HEK293 (cell line): Measurements from ENCODE around the gene TYRO3.
A peak's percentile ranks its signal among the peaks of the same experiment; 100 is the strongest.

ENCODE experiments used
- CTCF ChIA-PET: fragments of 350-600 bp; formaldehyde crosslinking; extraction: SDS; loops from one replicate; lab custom pipeline; 2021; ENCODE audit warnings: antibody characterized with exemption; lab: Yijun Ruan, JAX
- POLR2A ChIA-PET: fragments of 300-600 bp; formaldehyde crosslinking; extraction: SDS; loops from one replicate; lab custom pipeline; 2020; ENCODE audit warnings: antibody characterized with exemption, inconsistent platforms; lab: Yijun Ruan, JAX
- H3K27ac ChIP-seq: fragments of 200-500 bp; sonication (Bioruptor generic); 2 replicates; pipeline ENCODE4 v1.5.1; 2014; ENCODE audit warnings: low read depth, low read length, control low read depth, inconsistent platforms; ENCODE audit errors: extremely low read depth
- H3K36me3 ChIP-seq, 2 experiments: fragments of 200-500 bp in 1 of 2; sonication (Bioruptor generic) in 1 of 2; 1 replicate in 1 of 2; 2 replicates in 1 of 2; pipeline ENCODE4 v1.5.1; 2014 to 2017; ENCODE audit warnings: inconsistent platforms in 2 of 2, low read length in 2 of 2; ENCODE audit not compliant: control insufficient read depth in 2 of 2, insufficient read depth in 1 of 2
- H3K4me1 ChIP-seq: fragments of 200-500 bp; sonication (Bioruptor generic); 2 replicates; pipeline ENCODE4 v1.5.1; 2014; ENCODE audit warnings: mild to moderate bottlenecking, low read length, inconsistent platforms; ENCODE audit not compliant: control insufficient read depth, insufficient read depth
- H3K4me3 ChIP-seq: 2 replicates; pipeline ENCODE4 v1.5.1; 2011; ENCODE audit warnings: low read depth, mild to moderate bottlenecking, control low read depth, low read length, moderate library complexity
- H3K9me3 ChIP-seq: fragments of 200-500 bp; sonication (Bioruptor generic); 2 replicates; pipeline ENCODE4 v1.5.1; 2014; ENCODE audit warnings: low read depth, low read length, inconsistent platforms; ENCODE audit not compliant: control insufficient read depth, insufficient read depth
- EGR2 ChIP-seq: fragments of 450-650 bp; formaldehyde crosslinking; IDR thresholded peaks from 2 replicates; pipeline ENCODE4 v1.5.1; 2016; ENCODE audit warnings: low read depth, missing biosample characterization, missing genetic modification characterization
- MEIS1 ChIP-seq: sonication (generic); formaldehyde crosslinking; IDR thresholded peaks from 2 replicates; pipeline ENCODE4 v1.8.1; 2022; ENCODE audit warnings: missing genetic modification reagents, mild to moderate bottlenecking, borderline replicate concordance
- ZFHX2 ChIP-seq: fragments of 450-650 bp; formaldehyde crosslinking; conservative IDR thresholded peaks from 2 replicates; pipeline ENCODE4 v1.5.1; 2016; ENCODE audit warnings: missing biosample characterization, missing genetic modification characterization
- ZNF221 ChIP-seq: fragments of 450-650 bp; formaldehyde crosslinking; IDR thresholded peaks from 2 replicates; pipeline ENCODE4 v1.5.1; 2017; ENCODE audit warnings: missing biosample characterization, missing genetic modification characterization, borderline replicate concordance
- ZNF354C ChIP-seq: fragments of 450-650 bp; formaldehyde crosslinking; IDR thresholded peaks from 2 replicates; pipeline ENCODE4 v1.5.1; 2016; ENCODE audit warnings: missing biosample characterization, missing genetic modification characterization, low read depth, borderline replicate concordance
- ZNF366 ChIP-seq: fragments of 450-650 bp; formaldehyde crosslinking; conservative IDR thresholded peaks from 2 replicates; pipeline ENCODE4 v1.5.1; 2016; ENCODE audit warnings: missing biosample characterization, missing genetic modification characterization
- ZNF571 ChIP-seq: fragments of 450-650 bp; formaldehyde crosslinking; IDR thresholded peaks from 2 replicates; pipeline ENCODE4 v1.5.0; 2017; ENCODE audit warnings: missing biosample characterization, missing genetic modification characterization
- ZNF658 ChIP-seq: fragments of 450-650 bp; formaldehyde crosslinking; IDR thresholded peaks from 2 replicates; pipeline ENCODE4; 2016; ENCODE audit warnings: missing biosample characterization, missing genetic modification characterization
- ZNF747 ChIP-seq: fragments of 450-650 bp; formaldehyde crosslinking; IDR thresholded peaks from 2 replicates; pipeline ENCODE4 v1.5.1; 2016; ENCODE audit warnings: missing biosample characterization, missing genetic modification characterization
- ZNF785 ChIP-seq: fragments of 450-650 bp; formaldehyde crosslinking; IDR thresholded peaks from 2 replicates; pipeline ENCODE4 v1.5.1; 2016; ENCODE audit warnings: missing biosample characterization, missing genetic modification characterization
- ZNF791 ChIP-seq: fragments of 450-650 bp; formaldehyde crosslinking; IDR thresholded peaks from 2 replicates; pipeline ENCODE4 v1.5.1; 2016; ENCODE audit warnings: missing biosample characterization, missing genetic modification characterization
- ZNF843 ChIP-seq: fragments of 450-650 bp; formaldehyde crosslinking; IDR thresholded peaks from 2 replicates; pipeline ENCODE4 v1.5.1; 2016; ENCODE audit warnings: missing biosample characterization, missing genetic modification characterization
- ZSCAN4 ChIP-seq: fragments of 450-650 bp; formaldehyde crosslinking; IDR thresholded peaks from 2 replicates; pipeline ENCODE4 v1.5.1; 2017; ENCODE audit warnings: missing biosample characterization, missing genetic modification characterization

TYRO3 gene

GRCh38 chr15:41553731-41554130, 5.3 kb upstream of the TYRO3 start:
- ChIA-PET CTCF (no interaction called here), POLR2A (interaction anchor here (1.9 kb wide), 1 partner anchor 10 kb away, joined by 15 read pairs; the partner anchor contains the start of gene RPAP1)
- H3K4me1 ChIP-seq, result peaks cover 5% of the 10 kb centered on the region; the same call in 1 of the 2 replicates
- H3K4me3 ChIP-seq, result no peak overlapping the region
- H3K9me3 ChIP-seq, result no peaks in the 10 kb centered on the region
- no peaks in the 10 kb centered on the region for H3K36me3 ChIP-seq
- H3K27ac ChIP-seq, result no peak overlapping the region
- 0 out of 2 replicates have a peak, but pooled peaks have one; percentile 1 for TF ChIP-seq ZSCAN4 (tag by site-specific recombination)
- TF ChIP-seq MEIS1 (CRISPR knock-in tag), result no peak

- Histone ChIP-seq H3K27ac (no peak overlapping the region), H3K36me3 (no peaks in the 10 kb centered on the region), H3K9me3 (no peaks in the 10 kb centered on the region)
- POLR2A ChIA-PET, result interaction anchor here (1.9 kb wide), 1 partner anchor 10 kb away, joined by 15 read pairs; the partner anchor contains the start of gene RPAP1
- CTCF ChIA-PET, result no interaction called here
- TF ChIP-seq ZNF221 (tag by site-specific recombination) (no peak), ZNF747 (tag by site-specific recombination) (no peak), ZNF571 (tag by site-specific recombination) (no peak), ZNF354C (tag by site-specific recombination) (no peak), ZNF843 (no peak), ZNF785 (no peak)
- TF ChIP-seq, all 188 proteins: peak for 0
- H3K4me3 ChIP-seq, result no peak overlapping the region
- peaks cover 5% of the 10 kb centered on the region; the same call in 1 of the 2 replicates for H3K4me1 ChIP-seq
These were observed 4.7 kb upstream of the TYRO3 start for GRCh38 chr15:41554343-41554742.

DNA sequence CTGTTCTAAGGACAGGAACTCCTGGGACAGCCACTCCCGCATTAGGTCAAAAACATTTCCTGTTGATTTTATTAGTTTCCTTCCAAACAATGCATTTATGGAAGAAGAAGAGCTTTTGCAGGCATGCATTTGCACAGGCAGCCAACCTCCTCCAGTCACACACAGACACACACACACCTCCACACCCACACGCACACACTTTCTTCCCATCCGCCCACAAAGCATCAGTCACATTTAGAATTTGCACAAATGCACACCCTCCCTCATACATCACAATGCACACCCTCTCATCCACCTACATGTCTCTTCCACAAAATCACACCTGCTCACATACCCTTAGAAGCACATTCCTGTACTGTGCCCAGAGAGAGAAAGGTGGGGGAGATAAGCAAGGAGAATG, 4.1 kb upstream of the TYRO3 start:
- CTCF ChIA-PET, result no interaction called here
- POLR2A ChIA-PET, result interaction anchor here (1.9 kb wide), 1 partner anchor 11 kb away, joined by 15 read pairs; the partner anchor contains the start of gene RPAP1
- H3K27ac ChIP-seq, result no peak overlapping the region
- peaks cover 5% of the 10 kb centered on the region; the same call in 1 of the 2 replicates for H3K4me1 ChIP-seq
- H3K9me3 ChIP-seq, result no peaks in the 10 kb centered on the region
- no peak overlapping the region for H3K4me3 ChIP-seq
- no peaks in the 10 kb centered on the region for H3K36me3 ChIP-seq
- TF ChIP-seq ZFHX2, result peak; percentile 99
- peak; percentile 99 for TF ChIP-seq EGR2 (tag by site-specific recombination)
- no peak for TF ChIP-seq ZNF791
- TF ChIP-seq, all 188 proteins: peak for 2

- ChIA-PET CTCF (interaction anchor here (0.6 to 2.0 kb wide), 5 partner anchors 215 to 1842 kb away, joined by 3 to 5 read pairs (median 3); no protein-coding TSS in a partner anchor), POLR2A (no interaction called here)
- Histone ChIP-seq H3K4me1 (peaks cover 5% of the 10 kb centered on the region; the same call in 1 of the 2 replicates), H3K36me3 (peaks cover 0 to 4% of the 10 kb centered on the region in 2 experiments; a peak in 1 of 3 replicates)
- TF ChIP-seq ZNF366 (peak; percentile 34; the same call in 1 of the 2 replicates), ZNF658 (tag by site-specific recombination) (no peak)
- TF ChIP-seq, all 188 proteins: peak for 1
- H3K9me3 ChIP-seq, result no peaks in the 10 kb centered on the region
- H3K4me3 ChIP-seq, result no peak overlapping the region
- H3K27ac ChIP-seq, result no peak overlapping the region
These were observed 2.3 kb upstream of the TYRO3 start for GRCh38 chr15:41556677-41557076.
